GM21390 (cell line): Measurements from ENCODE around the gene TRAF3IP1.
"Not testable (repeated sequence)": the region's sequence is repeated elsewhere in the genome, so short reads cannot be mapped to it uniquely, and the experiment has no call there.

Experiments
- ATAC-seq: cut with Tn5 transposase; IDR thresholded peaks from one replicate; pipeline ENCODE4 v1.9.1; 2021; ENCODE audit not compliant: unreplicated experiment

Gene TRAF3IP1

GRCh38 chr2:238338710-238339394 lies 18.5 kb downstream of the TRAF3IP1 start:
- ATAC-seq = no peak

DNA sequence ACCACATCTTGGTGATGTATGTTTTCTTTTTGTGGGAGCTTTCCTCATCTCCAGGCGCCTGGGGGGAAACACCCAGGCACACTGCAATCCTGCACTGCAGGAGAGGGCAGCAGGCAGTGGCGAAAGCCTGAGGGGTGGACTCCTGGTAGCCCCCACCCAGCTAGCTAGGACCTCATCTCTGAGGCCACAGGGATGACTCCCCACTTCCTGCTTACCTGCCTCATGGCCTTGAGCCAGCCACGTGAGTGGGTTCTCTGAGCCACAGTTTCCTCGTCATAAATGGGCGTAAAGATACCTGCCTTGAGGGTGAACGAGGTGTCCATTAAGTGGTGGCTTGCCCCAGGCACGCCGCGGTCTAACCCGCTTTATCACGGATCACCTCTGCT lies 19.1 kb downstream of the TRAF3IP1 start:
- ATAC-seq = no peak

GRCh38 chr2:238339814-238340213 lies 19.5 kb downstream of the TRAF3IP1 start:
- no peak for ATAC-seq

DNA sequence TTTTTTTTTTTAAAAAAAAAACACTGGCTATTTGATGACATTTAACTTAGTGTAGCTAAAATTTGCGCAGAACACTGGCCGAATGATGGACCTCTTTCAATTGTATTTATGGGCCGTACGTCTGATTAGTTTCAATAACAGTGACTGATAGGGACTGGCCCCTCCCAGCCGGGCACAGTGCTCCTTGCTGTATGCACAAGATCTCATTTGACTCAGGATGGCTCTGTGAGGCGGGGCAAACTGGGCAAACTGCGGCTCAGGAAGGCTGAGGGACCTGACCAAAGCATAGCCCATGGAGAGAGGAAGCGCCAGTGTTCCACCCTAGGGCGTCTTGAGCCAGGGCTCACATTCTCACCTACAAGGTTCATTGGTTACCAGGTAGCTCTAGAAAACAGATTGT lies 21.2 kb downstream of the TRAF3IP1 start:
- no peak for ATAC-seq

- ATAC-seq = no peak
These were observed 23.7 kb downstream of the TRAF3IP1 start for GRCh38 chr2:238344035-238344434.

DNA sequence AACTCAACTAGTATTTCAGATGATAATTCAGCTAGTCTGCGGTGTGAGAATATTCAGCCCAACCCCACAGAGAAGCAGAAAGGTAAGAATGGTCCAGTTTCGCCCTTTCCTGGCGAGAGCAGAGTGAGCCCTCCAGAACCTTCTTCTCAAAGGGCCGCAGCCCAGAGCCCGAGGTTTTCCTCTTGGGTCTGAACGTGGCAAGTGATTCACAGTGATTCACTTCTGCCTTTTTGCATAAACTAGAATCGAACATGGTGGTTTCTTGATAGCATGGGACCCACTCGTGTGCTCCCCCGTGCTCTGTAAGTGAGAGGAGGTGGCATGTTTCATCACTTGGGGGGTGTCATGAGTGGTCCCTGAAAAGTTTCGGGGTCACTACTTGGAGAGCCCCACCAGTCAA lies 24.2 kb downstream of the TRAF3IP1 start:
- ATAC-seq = no peak

- ATAC-seq = no peak
These were observed 25.1 kb downstream of the TRAF3IP1 start for GRCh38 chr2:238345297-238345968.

GRCh38 chr2:238346544-238346943 lies 26.2 kb downstream of the TRAF3IP1 start:
- peak; percentile 72 for ATAC-seq

- no peak for ATAC-seq
These were observed 30.0 kb downstream of the TRAF3IP1 start for GRCh38 chr2:238350150-238350897.

- no peak for ATAC-seq
These were observed 31.0 kb downstream of the TRAF3IP1 start for GRCh38 chr2:238351315-238351714.

DNA sequence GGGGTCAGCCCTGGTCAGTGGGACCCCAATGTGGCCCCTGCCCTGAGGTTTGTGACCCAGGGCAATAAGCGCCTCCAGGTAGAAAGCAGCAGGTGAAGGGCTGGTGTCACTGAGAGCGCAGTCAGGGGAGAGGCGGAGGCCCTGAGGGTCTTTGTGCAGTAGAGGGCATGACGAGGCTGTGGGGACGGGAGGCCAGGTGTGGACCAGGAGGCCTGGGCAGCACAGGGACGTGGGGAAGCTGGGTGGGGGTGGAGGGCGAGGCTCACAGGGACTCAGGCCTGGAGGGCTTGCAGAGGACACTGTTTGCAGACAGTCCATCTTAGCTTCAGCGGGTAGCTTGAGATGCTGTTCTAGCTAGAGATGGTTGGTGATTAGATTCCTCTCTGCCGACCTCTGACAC lies 32.0 kb downstream of the TRAF3IP1 start:
- ATAC-seq = no peak

GRCh38 chr2:238358769-238359168 lies 38.5 kb downstream of the TRAF3IP1 start:
- no peak for ATAC-seq

DNA sequence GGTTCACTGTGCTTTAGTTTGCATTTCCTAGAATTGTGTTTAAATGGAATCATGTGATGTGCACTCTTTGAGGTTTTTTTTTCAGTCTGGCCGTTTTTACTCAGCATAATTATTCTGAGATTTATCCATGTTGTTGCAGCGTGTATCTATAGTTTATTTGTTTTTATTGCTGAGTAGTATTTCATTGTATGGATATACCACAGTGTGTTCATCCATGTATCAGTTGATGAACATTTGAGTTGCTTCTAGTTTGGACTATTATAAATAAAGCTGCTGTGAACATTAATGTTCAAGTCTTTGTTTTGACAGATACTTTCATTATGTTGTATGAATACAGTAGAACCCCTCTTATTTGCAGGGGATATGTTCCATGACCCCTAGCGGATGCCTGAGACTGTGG lies 39.1 kb downstream of the TRAF3IP1 start:
- no peak for ATAC-seq

DNA sequence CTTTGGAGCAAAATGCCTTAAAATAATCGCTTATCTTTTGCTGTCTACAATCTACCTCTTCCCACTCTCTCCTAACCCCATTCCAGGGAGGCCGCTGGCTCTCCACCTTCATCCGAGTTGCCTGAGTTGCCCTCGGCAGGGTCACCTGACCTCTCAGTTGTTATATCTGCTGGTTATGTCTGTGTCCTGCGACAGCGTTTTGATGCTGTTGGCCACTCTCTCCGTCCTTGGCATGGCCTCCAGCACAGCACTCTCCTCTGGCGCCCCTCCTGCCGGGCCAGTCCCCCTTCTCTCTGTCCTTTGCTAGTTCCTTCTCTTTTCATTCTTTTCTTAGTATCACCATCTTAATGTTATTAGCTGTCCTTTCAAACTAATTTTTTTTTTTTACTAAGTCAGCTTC lies 41.6 kb downstream of the TRAF3IP1 start:
- no peak for ATAC-seq

GRCh38 chr2:238362626-238363025 lies 42.3 kb downstream of the TRAF3IP1 start:
- ATAC-seq = no peak

DNA sequence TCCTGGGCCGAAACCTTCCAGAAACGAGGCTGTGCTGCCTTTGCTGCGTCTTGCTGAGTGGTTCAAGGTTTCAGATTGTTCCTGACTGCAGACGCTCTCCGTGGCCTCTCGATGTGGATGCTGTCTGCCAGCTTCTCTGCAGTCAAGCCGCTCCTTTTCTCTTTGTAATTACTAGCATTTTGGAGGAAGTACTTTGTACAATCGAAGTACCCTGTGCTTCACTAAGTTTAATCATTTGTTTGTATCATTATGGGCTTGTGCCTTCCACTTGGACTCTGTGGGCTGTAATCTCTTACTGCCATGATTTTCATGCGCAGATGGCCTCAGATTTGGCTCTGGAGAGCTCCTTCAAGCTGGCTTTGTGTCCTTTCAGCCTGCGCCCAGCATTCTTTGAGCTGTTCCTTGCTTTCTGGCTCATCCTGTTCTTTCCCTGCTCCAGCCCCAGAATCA lies 49.3 kb downstream of the TRAF3IP1 start:
- no peak for ATAC-seq

- ATAC-seq = no peak
These were observed 49.9 kb downstream of the TRAF3IP1 start for GRCh38 chr2:238370094-238370822.

DNA sequence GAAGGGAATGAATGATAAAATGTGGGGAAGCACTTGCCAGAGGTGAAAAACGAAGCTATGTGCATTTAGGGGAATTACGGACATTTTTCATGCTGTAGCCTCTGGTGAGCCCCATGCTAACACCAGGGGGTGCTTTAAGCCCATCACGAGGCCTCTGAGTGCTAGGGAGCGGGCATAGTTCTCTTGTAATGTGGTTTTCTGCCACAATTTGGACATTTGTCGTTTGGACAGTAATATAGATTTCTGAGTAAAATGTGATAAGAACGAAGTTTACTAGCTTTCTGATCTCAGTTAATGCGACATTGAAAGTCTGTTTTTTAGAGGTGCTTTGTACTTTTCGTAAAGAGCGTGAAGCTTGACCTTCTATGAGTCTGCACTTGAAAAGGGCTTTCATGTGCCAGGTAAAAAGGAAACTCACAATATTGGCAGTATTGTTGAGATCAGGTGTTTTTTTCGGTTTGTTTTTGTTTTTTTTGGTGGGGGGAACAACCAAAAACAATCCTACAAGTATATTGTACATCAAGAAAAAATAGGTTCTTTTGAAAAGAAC lies 50.6 kb downstream of the TRAF3IP1 start:
- no peak for ATAC-seq

DNA sequence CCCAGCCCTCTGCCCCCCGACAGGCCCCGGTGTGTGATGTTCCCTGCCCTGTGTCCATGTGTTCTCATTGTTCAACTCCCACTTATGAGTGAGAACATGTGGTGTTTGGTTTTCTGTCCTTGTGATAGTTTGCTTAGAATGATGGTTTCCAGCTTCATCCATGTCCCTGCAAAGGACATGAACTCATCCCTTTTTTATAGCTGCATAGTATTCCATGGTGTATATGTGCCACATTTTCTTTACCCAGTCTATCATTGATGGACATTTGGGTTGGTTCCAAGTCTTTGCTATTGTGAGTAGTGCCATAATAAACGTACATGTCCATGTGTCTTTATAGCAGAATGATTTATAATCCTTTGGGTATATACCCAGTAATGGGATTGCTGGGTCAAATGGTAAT lies 52.0 kb downstream of the TRAF3IP1 start:
- ATAC-seq = not testable (repeated sequence)

DNA sequence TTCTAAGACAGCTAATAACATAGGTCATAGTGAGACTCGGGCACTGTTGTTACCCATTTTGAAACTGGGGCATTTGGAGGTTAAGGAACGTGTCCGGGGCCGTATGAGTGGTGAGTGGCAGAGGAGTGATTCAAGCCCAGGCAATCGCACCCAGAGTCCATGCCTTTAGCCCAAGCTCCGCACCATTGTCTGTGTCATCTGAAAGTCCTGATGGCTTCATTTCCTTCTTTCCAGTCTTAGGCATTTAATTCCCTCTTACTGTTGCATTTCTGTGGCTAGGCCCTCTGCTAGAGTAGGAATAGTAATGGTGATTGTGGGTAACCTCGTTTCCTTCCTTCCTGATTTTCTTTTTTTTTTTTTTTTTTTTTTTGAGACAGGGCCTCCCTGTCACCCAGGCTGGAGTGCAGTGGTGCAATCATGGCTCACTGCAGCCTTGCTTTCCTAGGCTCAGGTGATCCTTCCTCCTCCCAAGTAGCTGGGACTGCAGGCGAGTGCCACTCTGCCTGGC lies 56.6 kb downstream of the TRAF3IP1 start:
- no peak for ATAC-seq
